GM19463 (cell line): ENCODE results near the gene NHSL2.
"Not testable (repeated sequence)": the region's sequence is repeated elsewhere in the genome, so short reads cannot be mapped to it uniquely, and the experiment has no call there.

ENCODE experiments used
- ATAC-seq: cut with Tn5 transposase; IDR thresholded peaks from one replicate; pipeline ENCODE4 v1.9.1; 2021; ENCODE audit warnings: mild to moderate bottlenecking, moderate library complexity; ENCODE audit not compliant: unreplicated experiment

The NHSL2 gene

DNA sequence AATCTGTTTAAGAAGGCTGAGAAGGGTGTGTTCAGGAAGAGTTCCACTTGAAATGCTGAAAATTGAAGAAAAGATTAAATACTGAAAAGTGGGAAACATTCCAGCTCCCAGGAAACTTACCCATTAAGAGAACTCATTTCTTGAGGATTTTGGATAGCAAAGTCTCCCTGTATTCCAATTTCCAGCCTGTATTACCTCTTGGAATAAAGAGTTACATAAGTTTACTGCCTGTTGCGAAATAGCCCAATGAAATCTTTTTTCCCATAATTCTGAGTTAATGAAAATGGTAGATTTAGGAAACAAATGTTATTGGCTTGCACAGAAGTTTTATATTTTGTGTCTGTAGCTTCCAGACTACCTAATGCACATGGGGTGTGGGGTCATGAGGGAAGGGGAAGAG is 12.0 kb downstream of the NHSL2 start:
- ATAC-seq: no peak

DNA sequence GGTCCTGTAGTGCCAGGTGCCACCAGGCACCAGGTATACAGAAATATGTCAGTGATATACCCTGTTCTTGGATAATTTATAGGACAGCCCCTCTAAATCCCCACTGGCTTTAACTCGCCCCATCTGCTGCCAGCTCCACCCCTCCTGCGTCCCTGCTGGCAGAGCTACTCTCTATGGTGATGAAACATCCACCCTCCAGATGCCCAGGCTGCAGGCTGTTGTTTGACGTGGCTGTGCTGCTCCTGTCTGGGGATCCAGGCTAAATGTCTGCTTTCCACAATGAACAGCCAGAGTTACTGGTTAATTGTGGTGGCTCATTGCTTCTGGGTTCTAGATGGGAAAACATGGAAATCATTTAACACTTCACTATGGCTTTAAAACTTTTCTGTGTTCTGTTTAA is 12.9 kb downstream of the NHSL2 start:
- no peak for ATAC-seq

DNA sequence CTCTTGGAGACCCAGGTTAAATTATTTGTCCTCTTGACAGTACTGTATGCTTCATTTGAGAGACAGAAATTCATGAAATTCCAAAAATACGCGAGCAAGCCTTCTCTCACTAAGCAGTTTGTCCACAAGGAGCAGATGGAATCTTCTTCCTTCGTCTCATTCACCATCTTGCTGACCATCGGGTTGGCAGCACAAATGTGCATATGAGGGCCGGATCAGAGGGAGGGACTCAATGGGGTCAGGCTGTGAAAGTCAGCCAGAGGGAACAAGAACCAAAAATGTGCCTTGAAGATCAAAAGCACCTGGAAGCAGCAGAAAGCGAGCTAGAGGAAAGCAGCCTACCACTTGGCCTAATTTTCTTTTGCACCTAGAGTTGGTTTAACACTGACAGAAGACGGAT is 16.4 kb downstream of the NHSL2 start:
- ATAC-seq: no peak

DNA sequence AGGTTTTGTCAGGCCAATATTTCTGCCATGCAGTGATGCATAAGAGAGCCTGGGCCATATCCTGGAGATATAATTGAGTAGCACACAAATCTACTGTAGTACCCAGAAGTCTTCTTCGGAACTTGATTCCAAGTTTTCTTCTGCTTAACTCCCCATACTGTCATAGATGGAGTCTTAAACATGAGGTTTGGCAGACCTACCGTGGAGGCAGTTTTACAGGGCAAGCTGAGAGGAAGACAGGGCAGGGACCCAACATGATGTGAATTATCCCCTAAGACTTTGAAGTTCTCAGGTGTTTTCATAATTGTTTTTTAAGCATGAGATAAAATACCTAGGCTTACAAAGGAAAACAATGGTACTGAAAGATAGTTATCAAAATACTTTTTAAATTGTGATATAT is 18.2 kb downstream of the NHSL2 start:
- no peak for ATAC-seq

DNA sequence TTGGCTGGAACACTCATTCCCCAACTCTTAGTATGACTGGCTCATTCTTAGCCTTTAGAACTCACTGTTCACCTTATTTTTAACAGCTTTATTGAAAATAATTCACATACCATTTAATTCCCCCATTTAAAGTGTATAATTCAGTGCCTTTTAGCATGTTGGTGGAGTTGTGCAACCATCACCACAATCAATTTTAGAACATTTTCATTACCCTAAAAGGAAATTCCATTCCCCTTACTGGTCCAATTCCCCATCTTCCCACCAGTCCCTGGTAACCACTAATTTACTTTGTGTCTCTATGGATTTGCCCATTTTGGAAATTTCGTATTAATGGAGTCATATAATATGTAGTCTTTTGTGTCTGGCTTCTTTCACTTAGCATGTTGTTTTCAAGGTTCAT is 19.7 kb downstream of the NHSL2 start:
- no peak for ATAC-seq

DNA sequence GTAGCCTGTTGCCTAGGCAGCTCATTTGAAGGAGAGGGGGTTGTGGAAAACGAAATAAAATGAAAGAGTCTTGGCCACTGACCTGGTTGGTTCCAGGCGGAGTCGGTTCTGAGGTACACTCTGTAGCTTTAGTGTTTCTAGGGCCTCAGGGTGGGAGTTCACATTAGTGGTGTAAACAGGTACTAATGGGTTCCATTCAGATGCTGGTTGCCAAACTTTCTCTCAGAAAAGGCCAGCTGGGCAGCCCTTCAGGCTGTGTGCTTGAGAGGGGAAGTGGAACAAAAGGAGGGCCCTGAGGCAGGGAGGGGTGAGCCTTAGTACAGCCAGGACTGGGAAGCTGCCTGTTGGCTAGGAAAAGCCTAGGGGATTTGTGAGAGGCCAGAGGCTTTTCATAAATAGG is 24.8 kb downstream of the NHSL2 start:
- ATAC-seq: no peak

DNA sequence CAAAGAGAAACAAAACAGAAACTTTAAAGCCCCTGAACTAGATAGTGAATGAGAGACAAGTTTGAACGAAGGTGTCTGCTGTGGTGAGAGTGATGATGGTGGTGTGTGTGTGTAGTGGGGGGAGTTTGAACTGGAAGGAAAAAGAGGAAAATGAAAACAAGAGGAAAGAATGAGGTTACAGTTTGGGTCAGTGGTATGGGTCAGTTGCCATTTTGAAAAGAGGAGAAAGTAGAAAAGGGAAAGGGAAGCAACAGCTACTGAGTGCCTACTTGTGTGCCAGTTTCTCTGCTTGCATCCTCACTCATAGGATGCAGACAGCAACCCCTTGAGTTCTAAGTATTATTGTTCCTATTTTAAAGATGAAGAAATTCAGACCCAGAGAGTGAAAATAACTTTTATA is 26.0 kb downstream of the NHSL2 start:
- ATAC-seq: no peak

DNA sequence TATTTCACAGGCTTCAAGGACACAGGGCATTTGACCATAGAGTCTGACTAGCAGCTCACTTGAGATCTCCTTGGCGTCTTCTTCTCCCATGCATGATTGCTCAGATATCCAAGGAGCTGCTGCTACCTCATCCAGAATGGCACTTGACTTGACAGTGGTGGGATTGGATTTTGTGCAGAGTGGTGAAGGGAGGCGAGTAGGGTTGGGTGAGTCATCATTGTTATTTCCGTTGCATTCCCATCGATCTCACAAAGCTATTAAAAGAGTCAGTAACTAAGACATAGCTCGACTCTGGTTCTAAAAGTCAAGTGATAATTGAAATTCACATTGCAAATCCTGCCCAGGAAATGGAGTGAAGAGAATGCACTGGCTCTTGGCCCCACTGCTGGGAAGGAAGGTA is 27.7 kb downstream of the NHSL2 start:
- no peak for ATAC-seq

DNA sequence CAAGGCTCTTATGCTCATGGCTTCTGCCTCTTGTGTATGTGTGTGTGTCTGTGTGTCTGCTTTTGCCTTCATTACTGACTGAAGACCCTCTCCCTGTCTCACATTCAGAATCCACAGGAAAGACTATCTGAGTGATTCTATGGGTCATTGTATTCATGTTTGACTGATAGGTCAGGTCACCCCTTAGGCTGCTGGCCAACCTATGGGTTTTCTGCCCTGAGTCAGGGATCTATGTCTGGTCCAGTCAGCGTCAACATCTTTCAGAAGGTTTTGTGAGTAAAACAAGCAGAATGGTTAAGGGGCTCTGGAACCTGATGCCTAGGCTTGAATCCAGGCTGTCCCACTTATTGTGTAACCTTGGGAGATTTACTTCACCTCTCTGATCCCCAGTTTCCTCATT is 30.5 kb downstream of the NHSL2 start:
- ATAC-seq: no peak

DNA sequence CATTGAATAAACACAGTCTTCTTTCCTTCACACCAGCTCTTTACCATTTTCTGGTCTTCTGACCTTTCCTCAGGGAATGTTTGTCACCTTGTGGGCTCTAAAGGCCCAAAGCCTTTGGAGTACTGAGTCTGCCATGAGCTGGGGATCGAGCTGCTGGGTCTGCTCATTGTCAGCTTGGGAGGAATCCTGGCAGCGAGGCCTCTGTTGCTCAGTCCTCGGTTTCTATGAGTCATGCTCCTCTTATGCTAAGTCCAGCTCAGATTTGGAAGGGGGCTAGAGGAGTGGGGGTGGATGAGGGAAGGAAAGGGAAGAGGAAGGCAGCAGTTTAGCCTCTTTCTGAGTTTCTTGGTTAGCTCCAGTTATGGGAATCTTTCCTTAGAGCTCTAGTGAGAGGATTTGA is 31.1 kb downstream of the NHSL2 start:
- ATAC-seq: no peak

DNA sequence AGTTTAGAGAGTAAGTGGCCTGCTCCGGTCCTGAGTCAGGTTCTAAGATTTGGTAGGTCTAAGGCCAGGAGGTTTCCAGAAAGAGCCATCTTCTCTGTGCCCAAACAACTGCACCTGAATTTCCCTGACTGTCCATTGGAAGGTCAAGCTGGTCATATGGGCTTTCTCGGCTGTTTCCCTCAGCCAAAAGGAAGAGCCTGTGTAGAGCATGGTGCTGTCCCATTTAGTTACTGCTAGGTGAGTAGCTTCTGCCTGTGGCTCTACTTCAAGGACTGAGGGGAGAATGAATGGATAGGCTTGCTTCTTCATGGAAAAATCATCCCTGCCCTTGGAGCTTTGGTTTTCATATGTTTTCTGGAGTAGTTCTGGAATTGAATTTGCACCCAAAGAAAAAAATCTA is 33.7 kb downstream of the NHSL2 start:
- no peak for ATAC-seq

DNA sequence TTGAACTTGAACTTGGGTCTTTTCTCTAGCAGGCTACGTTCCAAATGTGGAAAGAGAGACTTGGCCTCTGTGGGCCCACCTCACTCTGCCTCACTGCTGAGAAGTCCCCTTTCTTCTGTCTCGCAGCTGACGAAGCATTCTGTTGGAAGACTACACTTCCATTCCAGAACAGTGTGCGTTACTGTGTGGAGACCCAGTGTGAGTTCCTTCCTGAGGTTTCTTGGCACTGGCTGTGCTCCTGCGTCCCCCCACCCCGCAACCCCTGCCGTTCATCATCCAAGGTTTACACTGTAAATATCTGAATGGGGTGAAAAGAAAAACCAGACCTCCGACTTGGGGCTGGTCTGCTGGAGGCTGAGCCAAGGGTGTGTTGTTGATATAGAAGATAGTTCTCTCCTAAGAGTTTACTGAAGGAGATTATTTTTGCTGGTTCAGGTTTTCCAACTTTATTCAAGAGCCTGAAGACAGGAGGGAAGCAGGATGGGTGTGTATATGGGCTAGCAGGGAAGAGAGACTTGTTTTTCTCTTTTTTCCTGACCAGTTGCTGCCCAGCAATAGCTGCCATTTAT is 34.7 kb downstream of the NHSL2 start:
- no peak for ATAC-seq

DNA sequence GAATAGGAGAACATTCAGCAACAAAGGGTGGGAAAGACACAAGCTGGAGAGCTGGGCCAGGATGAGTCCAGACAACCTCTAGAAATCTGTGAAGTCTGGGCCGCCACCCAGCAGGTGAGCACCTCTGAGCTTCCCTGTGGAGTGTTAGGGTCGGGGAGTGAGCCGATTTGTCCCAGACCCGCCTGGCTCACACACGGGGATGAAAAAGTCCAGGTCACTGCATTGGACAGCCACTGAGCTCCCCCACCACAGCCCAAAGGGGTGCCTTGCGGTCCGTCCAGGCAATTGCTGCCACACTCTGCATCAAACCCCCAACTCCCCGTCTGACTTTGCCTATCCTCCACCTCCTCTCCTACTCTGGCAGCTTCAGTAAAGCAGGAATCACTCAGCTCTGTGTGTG is 38.7 kb downstream of the NHSL2 start:
- ATAC-seq: no peak

DNA sequence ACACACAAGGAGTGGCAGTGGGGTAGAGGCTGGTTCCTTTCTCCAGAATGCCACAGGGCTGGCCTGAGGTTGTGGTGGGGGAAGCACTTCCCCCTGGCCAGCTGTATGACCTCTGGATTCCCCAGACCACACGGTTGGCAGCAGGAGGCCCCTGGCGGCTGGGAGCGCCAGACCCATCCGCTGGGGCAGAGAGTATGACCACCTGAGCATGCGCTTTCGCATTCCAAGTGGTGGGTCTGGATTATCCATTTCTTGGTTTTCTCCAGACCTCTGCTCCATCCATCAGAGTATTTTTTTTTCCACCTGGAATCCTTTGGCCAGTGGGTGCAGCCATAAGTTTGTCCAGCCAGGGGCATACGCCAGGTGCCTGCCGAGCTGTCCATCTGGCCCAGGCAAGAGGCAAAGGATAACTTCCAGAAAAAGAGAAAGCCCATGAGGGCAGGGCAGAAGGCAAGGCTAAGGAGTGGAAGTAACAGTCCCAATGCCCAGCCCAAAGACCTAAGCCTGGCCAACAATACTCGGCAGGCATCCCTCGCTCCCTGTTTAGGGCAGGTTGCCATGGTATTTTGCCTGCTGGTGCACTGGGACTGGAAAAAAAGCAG is 39.3 kb downstream of the NHSL2 start:
- ATAC-seq: no peak

DNA sequence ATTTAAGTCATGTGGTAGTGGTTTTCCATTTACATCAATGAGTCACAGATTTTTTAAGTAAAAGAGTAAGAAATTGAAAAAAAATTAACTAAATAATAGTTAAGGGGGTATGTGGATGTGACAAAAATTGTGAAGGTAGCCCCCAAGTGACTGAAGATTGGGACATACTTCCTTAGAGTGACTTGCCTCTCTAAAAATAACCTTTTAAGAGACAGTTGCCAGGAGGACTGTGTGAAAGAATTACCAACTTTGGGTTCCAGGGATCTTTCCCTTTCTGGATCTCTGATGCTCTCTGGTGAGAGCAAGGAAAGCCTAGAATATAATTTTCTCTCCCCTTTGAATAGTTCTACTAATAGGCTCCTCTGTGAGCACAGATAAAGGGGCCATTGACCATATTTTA is 42.7 kb downstream of the NHSL2 start:
- ATAC-seq: no peak

DNA sequence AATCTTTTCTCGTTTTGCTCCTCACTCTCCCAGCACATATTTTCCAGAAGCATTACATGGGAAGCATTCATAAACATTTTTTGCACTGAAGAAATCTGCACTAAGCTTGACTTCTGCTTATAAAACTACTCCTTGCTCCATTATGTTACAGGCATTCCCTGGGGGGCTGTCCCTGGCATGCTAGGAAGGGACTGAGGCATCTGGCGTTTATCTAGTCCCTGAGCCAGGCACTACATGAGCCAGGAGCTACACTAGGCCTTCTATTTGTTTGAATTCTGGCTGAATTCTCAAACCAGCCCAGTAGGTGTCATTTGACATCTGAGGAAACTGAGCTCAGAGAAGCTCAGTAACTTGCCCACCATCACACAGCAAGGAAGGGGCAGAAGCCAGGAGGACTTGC is 43.3 kb downstream of the NHSL2 start:
- no peak for ATAC-seq

DNA sequence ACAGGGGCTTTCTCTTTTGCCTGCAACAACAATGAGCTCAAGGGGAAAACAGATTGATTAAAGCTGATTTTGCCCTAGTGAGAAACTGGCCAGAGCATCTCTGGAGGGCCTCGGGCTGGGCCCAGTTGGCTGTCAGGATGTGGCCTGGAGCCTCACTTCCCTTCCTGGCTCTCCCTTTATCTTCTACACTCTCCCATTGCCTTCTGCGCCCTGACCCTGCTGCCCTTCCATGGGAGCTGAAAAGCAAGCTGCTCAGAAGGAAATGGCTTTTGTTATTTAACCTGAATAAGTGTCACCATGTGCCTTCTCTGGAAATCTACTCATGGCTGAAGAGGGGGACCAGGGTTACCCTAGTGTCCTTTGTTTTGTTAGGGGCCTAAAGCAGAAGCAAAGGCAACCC is 43.8 kb downstream of the NHSL2 start:
- ATAC-seq: no peak

DNA sequence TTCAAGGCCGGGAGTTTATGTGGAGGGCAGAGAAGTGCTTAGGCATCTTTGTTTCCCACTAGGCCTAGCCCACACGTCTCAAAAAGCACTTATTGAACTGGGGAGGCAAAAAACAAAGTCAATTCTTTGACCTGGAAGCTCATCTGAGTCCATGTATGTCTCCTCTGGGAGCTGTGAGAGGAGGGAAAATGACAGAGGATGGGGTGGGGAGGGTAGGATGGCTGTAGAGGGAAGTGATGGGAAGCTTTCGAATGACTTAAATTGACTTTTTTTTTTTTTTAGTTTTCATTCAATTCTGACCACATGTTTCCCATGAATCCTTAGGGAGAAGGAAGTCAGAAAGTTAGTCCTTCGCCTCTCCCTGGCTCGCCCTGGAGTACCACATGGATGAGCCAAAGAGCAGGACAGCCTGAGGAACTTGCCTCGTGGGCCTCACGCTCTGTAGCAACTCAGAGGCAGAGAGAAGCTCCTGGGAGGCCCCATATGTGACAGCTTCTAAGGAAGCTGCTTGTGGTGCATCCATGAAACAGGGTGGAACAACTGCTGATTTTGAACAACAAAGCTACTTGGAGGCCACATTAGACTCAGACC is 45.0 kb downstream of the NHSL2 start:
- no peak for ATAC-seq

DNA sequence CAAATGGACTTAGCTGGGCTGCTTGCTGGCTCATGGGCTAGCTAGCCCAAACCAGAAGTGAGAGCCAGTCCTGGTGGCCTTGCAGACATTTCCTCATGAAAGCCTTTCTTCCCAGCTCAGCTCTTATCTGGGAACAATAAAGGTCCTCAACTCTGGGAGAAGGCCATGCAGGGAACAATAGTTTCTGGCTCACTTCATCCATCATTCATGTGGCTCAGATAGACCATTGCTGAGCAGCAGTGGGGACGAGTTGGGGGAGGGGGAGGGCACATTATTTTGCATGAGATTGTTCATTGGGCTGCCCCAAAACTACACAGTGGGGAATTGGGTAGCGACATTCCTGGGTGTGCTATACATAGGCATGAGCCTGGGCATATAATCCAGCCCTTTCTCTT is 47.6 kb downstream of the NHSL2 start:
- no peak for ATAC-seq

DNA sequence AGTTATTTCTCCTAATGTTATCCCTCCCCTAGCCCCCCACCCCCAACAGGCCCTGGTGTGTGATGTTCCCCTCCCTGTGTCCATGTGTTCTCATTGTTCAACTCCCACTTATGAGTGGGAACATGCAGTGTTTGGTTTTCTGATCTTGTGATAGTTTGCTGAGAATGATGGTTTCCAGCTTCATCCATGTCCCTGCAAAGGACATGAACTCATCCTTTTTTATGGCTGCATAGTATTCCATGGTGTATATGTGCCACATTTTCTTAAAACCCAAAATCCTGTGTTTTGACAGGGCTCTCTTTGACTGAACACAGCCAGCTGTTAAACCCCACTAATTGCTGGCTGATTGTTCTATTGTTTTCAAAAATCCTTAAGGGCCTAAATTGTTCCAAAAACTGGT is 53.5 kb downstream of the NHSL2 start:
- not testable (repeated sequence) for ATAC-seq

DNA sequence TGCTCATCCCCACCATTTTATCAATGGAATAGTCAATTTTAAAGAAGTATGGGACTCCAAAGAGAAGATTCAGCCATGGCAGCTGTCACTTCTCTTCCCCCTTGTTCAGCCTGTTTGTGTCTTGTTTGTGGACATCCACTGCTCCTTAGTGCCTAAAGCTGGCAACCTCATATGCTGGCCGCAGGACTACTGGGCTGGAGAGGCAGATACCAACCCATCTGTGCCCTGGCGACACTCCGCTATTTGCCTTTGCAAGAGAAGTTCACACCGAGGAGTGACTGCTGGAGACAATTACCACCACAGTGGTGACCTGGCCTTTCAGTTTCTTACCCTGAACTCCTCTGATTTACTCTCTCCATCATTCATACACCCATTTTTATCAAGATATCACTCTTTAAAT is 64.3 kb downstream of the NHSL2 start:
- ATAC-seq: no peak

DNA sequence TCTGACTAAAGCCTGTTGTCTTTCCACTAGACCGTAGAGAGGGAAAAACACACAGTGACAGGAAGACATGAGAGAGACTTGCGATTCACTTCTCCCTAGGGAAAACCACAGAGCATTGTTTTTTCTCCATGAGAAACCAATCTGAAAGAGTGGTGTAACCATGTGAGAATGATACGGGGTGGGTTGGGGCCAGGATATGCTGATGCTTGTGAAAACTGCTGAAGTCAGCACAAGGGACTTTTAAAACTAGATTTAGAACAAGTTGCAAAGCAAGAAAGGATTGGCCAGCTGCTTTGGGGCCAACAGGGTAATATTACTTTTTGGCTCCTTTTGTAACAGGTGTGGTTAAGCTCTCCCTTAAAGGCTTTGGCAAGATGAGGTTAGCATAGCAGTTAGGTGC is 66.1 kb downstream of the NHSL2 start:
- ATAC-seq: no peak

DNA sequence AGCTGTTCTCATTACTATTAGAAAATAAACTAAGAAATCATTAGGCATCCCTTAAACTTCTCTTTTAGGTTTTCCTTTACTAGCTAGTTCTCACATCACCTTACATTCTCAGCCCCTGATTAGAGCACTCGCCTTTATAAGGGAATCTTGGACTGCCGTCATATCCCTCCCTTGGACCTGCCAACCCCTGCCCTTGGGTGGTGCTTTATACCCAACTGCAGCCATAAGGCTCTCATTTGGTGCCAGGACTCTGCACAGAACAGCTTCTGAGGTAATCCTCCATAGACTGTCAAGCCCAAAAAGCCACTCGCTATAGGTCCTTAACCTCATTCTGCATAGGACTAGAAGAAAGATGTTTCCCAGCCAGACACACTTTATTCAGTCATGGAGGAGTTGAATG is 67.5 kb downstream of the NHSL2 start:
- ATAC-seq: no peak
